Mesenchymal stem cell (in vitro differentiated cells and primary cell): ENCODE measurements around the gene HSPH1.

ENCODE experiments used
- DNase-seq: peaks from one replicate; pipeline ENCODE4 v3.0.0-alpha.2; 2013
- H2AFZ ChIP-seq: one replicate; pipeline ENCODE4 v1.6.1; 2013; ENCODE audit warnings: low read depth, mild to moderate bottlenecking, control low read depth, inconsistent platforms, low read length, moderate library complexity
- H2AK5ac ChIP-seq: 2 replicates; pipeline ENCODE4 v1.6.1; 2013; ENCODE audit warnings: low read length, moderate library complexity, mild to moderate bottlenecking, inconsistent platforms; ENCODE audit not compliant: severe bottlenecking
- H2BK120ac ChIP-seq: one replicate; pipeline ENCODE4 v1.6.1; 2013; ENCODE audit warnings: low read depth, mild to moderate bottlenecking, inconsistent platforms, low read length, moderate library complexity
- H2BK12ac ChIP-seq, 2 experiments: one replicate each; pipeline ENCODE4 v1.6.1; 2013; ENCODE audit warnings: inconsistent platforms in 2 of 2, low read length in 2 of 2, mild to moderate bottlenecking in 2 of 2, moderate library complexity in 2 of 2, control low read depth in 1 of 2
- H2BK15ac ChIP-seq: one replicate; pipeline ENCODE4 v1.6.1; 2013; ENCODE audit warnings: mild to moderate bottlenecking, low read depth, inconsistent platforms; ENCODE audit not compliant: poor library complexity, severe bottlenecking
- H2BK5ac ChIP-seq: 2 replicates; pipeline ENCODE4 v1.6.1; 2013; ENCODE audit warnings: low read depth, mild to moderate bottlenecking, low read length, control low read depth, inconsistent platforms; ENCODE audit not compliant: poor library complexity, severe bottlenecking
- H3K14ac ChIP-seq, 2 experiments: one replicate each; pipeline ENCODE4 v1.6.1; 2013; ENCODE audit warnings: inconsistent platforms in 2 of 2, low read length in 2 of 2, control low read depth in 1 of 2, mild to moderate bottlenecking in 1 of 2, moderate library complexity in 1 of 2
- H3K18ac ChIP-seq, 2 experiments: one replicate each; pipeline ENCODE4 v1.6.1; 2013; ENCODE audit warnings: inconsistent platforms in 2 of 2, low read length in 2 of 2, control low read depth in 1 of 2, low read depth in 1 of 2, mild to moderate bottlenecking in 1 of 2
- H3K23ac ChIP-seq, 2 experiments: one replicate each; pipeline ENCODE4 v1.6.1; 2013; ENCODE audit warnings: inconsistent platforms in 2 of 2, low read length in 2 of 2, mild to moderate bottlenecking in 2 of 2, moderate library complexity in 2 of 2, control low read depth in 1 of 2
- H3K27ac ChIP-seq: 2 replicates; pipeline ENCODE4 v1.5.1; 2013; ENCODE audit warnings: mild to moderate bottlenecking, moderate library complexity, low read length, control low read depth, inconsistent platforms; ENCODE audit not compliant: poor library complexity, severe bottlenecking
- H3K27me3 ChIP-seq, 2 experiments: 2 replicates each; pipeline versions ENCODE4 v1.6.1 to v1.7.0; 2013; ENCODE audit warnings: low read length in 2 of 2, mild to moderate bottlenecking in 2 of 2, moderate library complexity in 2 of 2, control low read depth in 1 of 2, inconsistent platforms in 1 of 2; ENCODE audit not compliant: control insufficient read depth in 1 of 2, insufficient read depth in 1 of 2
- H3K36me3 ChIP-seq, 2 experiments: 2 replicates each; pipeline versions ENCODE4 v1.6.1 to v1.7.0; 2013; ENCODE audit warnings: low read length in 2 of 2, control low read depth in 1 of 2, inconsistent platforms in 1 of 2, low read depth in 1 of 2, mild to moderate bottlenecking in 1 of 2; ENCODE audit not compliant: insufficient read depth in 2 of 2, control insufficient read depth in 1 of 2
- H3K4ac ChIP-seq, 2 experiments: one replicate each; pipeline ENCODE4 v1.6.1; 2013; ENCODE audit warnings: inconsistent platforms in 2 of 2, low read length in 2 of 2, mild to moderate bottlenecking in 2 of 2, moderate library complexity in 2 of 2, control low read depth in 1 of 2, low read depth in 1 of 2
- H3K4me1 ChIP-seq: 2 replicates; pipeline ENCODE4 v1.6.1; 2013; ENCODE audit warnings: low read depth, low read length, control low read depth; ENCODE audit not compliant: control insufficient read depth, insufficient read depth
- H3K4me2 ChIP-seq: 2 replicates; pipeline ENCODE4 v1.6.1; 2013; ENCODE audit warnings: low read length, mild to moderate bottlenecking, inconsistent platforms; ENCODE audit not compliant: poor library complexity, severe bottlenecking
- H3K4me3 ChIP-seq, 2 experiments: 2 replicates each; pipeline versions ENCODE4 v1.5.1 to v1.7.0; 2013; ENCODE audit warnings: low read length in 2 of 2, mild to moderate bottlenecking in 2 of 2, control low read depth in 1 of 2, low read depth in 1 of 2; ENCODE audit not compliant: insufficient read depth in 1 of 2
- H3K79me1 ChIP-seq: replicated peaks from 2 replicates; pipeline ENCODE4 v1.6.1; 2013; ENCODE audit warnings: mild to moderate bottlenecking, control low read depth, low read length, inconsistent platforms; ENCODE audit not compliant: poor library complexity, severe bottlenecking
- H3K9ac ChIP-seq: 2 replicates; pipeline ENCODE4 v1.7.0; 2013; ENCODE audit warnings: mild to moderate bottlenecking, low read length, moderate library complexity
- H3K9me3 ChIP-seq: 2 replicates; pipeline ENCODE4 v1.7.0; 2013; ENCODE audit warnings: mild to moderate bottlenecking, low read length; ENCODE audit not compliant: control insufficient read depth
- H4K8ac ChIP-seq: one replicate; pipeline ENCODE4 v1.6.1; 2013; ENCODE audit warnings: inconsistent platforms, mild to moderate bottlenecking, low read length, moderate library complexity
- H4K91ac ChIP-seq: one replicate; pipeline ENCODE4 v1.6.1; 2013; ENCODE audit warnings: mild to moderate bottlenecking, low read length, inconsistent platforms
- WGBS: methylation state at CpG from one replicate; pipeline ENCODE4 v1.1.7; 2013; ENCODE audit warnings: mixed read lengths; 5-methylcytosine and 5-hydroxymethylcytosine counted together

The HSPH1 gene

DNA sequence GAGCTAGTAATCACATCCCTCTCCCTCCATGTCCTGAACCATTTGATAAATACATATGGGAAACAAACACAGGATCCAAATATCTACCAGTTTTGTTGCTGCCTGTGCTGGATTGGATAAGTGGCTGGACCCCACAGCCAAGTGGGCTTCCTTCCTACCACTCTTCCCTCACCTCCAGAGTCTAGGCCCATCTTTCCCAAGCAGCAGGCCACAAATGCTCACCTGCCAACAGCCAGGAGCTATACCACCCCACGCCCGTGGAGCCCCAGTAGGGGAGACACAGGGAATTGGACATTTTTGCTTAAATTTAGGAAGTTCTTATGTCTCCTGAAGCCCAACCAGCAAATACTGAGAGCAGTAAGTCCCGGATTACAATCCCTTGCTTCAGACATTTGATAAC lies 55.8 kb downstream of the HSPH1 start:
- H3K4ac ChIP-seq = no peak overlapping the region
- peaks cover 30 to 76% of the 10 kb centered on the region in 2 experiments for H3K27me3 ChIP-seq
- H3K79me1 ChIP-seq = no peaks in the 10 kb centered on the region
- no peak for DNase-seq
- H2AK5ac ChIP-seq = no peak overlapping the region
- no peak overlapping the region for H3K4me2 ChIP-seq
- no peak overlapping the region for H3K18ac ChIP-seq
- no peak overlapping the region for H2AFZ ChIP-seq
- H3K4me3 ChIP-seq = no peak overlapping the region
- 100% methylated on average over 1 of the region's 3 CpGs for WGBS
- no peak overlapping the region for H3K9ac ChIP-seq
- H3K27ac ChIP-seq = no peak overlapping the region
- H4K91ac ChIP-seq = no peak overlapping the region
- H3K9me3 ChIP-seq = no peaks in the 10 kb centered on the region
- H3K36me3 ChIP-seq = no peaks in the 10 kb centered on the region
- H2BK120ac ChIP-seq = no peak overlapping the region
- no peak overlapping the region for H2BK15ac ChIP-seq
- no peaks in the 10 kb centered on the region for H3K4me1 ChIP-seq
- H2BK12ac ChIP-seq = no peak overlapping the region
- no peak overlapping the region for H3K14ac ChIP-seq
- no peak overlapping the region for H2BK5ac ChIP-seq
- H4K8ac ChIP-seq = peak overlapping the region; percentile 24
- H3K23ac ChIP-seq = no peak overlapping the region

DNA sequence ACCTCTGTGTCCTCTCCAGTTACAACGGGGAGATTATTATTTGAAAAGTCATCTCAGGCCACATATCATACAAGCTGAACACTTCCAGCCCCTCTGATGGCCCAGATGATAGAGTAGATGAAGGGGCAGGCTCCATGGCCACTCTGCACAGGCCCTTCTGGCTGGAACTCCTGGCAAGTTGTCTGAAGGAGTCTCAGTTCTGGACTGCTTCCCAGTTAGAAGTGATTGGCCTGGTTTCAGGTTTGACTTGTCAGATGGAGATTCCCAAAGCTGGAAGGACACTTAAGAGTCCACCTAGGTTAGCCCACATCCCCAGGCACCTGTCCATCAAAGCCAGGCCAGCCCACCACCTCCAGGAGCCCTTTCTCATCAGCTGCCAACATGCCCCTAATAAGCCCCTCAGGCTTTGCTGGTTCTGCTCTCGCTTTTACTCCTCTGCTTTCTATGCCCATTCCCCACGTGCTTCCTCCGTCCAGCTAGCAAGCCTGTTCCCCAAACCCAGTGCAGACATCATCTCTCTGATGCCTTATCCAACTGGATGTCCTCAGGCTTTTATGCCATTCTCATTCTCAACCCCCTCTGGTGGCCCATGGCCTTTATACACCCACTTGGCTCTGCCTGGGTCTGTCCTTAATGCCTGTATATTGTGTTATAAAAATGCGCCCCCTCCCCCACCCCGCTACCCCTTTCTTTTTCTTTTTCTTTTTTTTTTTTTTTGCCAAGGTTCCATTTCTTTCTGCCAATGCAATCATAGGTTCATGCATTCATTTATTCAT lies 56.5 kb downstream of the HSPH1 start:
- Histone ChIP-seq H3K4me2 (no peak overlapping the region), H3K36me3 (no peaks in the 10 kb centered on the region), H3K14ac (no peak overlapping the region), H3K9ac (no peak overlapping the region), H3K23ac (no peak overlapping the region), H3K27me3 (peaks cover 37 to 77% of the 10 kb centered on the region in 2 experiments), H3K79me1 (no peaks in the 10 kb centered on the region), H3K27ac (no peak overlapping the region), H2AFZ (no peak overlapping the region), H3K18ac (no peak overlapping the region), H3K4ac (no peak overlapping the region), H4K91ac (no peak overlapping the region), H3K9me3 (no peaks in the 10 kb centered on the region), H2AK5ac (no peak overlapping the region), H2BK5ac (no peak overlapping the region), H4K8ac (no peak overlapping the region), H3K4me3 (no peak overlapping the region), H2BK15ac (no peak overlapping the region), H3K4me1 (no peaks in the 10 kb centered on the region), H2BK12ac (no peak overlapping the region), H2BK120ac (no peak overlapping the region)
- DNase-seq = no peak
- 85% methylated on average over 6 of the region's 6 CpGs for WGBS

DNA sequence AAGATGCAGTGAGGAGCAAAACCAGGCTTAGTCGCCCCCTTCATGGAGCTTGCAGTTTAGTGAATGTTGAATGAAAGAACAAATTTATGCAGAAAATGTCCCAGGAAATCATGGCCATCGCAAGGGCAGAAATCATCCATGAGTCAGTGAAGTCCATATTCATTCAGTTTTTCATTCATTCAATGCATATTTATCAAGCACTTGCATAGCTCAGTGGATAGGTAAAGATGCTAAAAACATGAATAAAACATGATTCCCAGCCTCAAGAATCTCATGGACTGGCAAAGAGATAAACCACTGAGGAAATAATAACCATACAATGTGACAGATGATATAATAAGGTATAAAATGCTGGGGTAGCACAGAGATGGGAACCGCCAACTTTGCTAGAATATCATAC lies 58.8 kb downstream of the HSPH1 start:
- no peak overlapping the region for H2AFZ ChIP-seq
- H3K27ac ChIP-seq = no peak overlapping the region
- no peak overlapping the region for H4K8ac ChIP-seq
- H3K4me3 ChIP-seq = no peak overlapping the region
- H3K79me1 ChIP-seq = no peaks in the 10 kb centered on the region
- H3K9ac ChIP-seq = no peak overlapping the region
- no peak overlapping the region for H4K91ac ChIP-seq
- H3K4ac ChIP-seq = no peak overlapping the region
- no peak overlapping the region for H2BK120ac ChIP-seq
- 95% methylated on average over 3 of the region's 3 CpGs for WGBS
- no peak overlapping the region for H2AK5ac ChIP-seq
- no peak overlapping the region for H3K18ac ChIP-seq
- no peak overlapping the region for H2BK5ac ChIP-seq
- DNase-seq = no peak
- H3K23ac ChIP-seq = no peak overlapping the region
- no peak overlapping the region for H3K14ac ChIP-seq
- peaks cover 28 to 66% of the 10 kb centered on the region in 2 experiments for H3K27me3 ChIP-seq
- no peak overlapping the region for H2BK15ac ChIP-seq
- H3K4me1 ChIP-seq = no peaks in the 10 kb centered on the region
- no peaks in the 10 kb centered on the region for H3K36me3 ChIP-seq
- H3K9me3 ChIP-seq = peaks cover under 1% of the 10 kb centered on the region
- no peak overlapping the region for H2BK12ac ChIP-seq
- H3K4me2 ChIP-seq = no peak overlapping the region

DNA sequence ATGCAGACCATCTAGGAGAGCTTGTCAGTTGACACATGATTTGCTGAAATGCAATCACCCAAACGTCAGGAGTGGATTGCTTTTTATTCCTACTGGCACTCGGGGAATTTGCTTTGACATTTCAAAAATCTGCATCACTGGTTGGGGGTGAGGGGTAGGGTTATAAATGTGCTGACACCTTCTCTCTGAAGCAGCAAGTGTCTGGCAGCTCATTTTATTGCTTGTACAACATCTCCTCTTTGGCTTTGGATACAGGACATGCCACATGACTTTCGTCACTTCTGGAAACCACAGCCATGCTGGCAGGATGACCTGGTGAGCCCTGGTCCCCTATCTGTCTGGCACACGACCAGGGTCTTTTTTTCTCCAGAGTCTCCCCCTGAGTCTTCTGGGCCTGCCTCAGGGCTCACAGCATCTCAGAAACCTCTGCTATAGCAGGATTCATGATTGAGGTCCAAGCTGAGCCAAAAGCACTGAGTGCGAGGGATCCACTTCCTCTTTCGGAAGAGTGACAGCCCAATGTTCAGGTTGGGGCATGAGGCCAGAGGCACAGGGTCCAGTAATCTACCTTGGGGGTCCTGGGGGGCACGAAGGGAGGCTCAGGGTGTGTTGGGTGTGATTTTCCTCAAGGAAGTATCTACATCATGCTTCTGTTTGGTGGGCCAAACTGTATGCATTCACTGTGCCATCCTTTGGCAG lies 60.1 kb downstream of the HSPH1 start:
- no peak overlapping the region for H2AK5ac ChIP-seq
- no peak overlapping the region for H2BK12ac ChIP-seq
- H3K36me3 ChIP-seq = no peaks in the 10 kb centered on the region
- H4K8ac ChIP-seq = no peak overlapping the region
- no peak overlapping the region for H2AFZ ChIP-seq
- H3K14ac ChIP-seq = no peak overlapping the region
- no peak overlapping the region for H3K27ac ChIP-seq
- no peak overlapping the region for H3K4ac ChIP-seq
- no peaks in the 10 kb centered on the region for H3K79me1 ChIP-seq
- H3K4me1 ChIP-seq = no peaks in the 10 kb centered on the region
- H3K9ac ChIP-seq = no peak overlapping the region
- peaks cover 2% of the 10 kb centered on the region for H3K9me3 ChIP-seq
- H3K23ac ChIP-seq = no peak overlapping the region
- no peak overlapping the region for H2BK15ac ChIP-seq
- H3K4me2 ChIP-seq = no peak overlapping the region
- 61% methylated on average over 7 of the region's 7 CpGs for WGBS
- H3K4me3 ChIP-seq = no peak overlapping the region
- no peak overlapping the region for H3K18ac ChIP-seq
- no peak overlapping the region for H2BK120ac ChIP-seq
- H3K27me3 ChIP-seq = peaks cover 26 to 68% of the 10 kb centered on the region in 2 experiments
- no peak overlapping the region for H2BK5ac ChIP-seq
- DNase-seq = no peak
- H4K91ac ChIP-seq = no peak overlapping the region
